ENCODE measurements around the gene ERH.

DNA sequence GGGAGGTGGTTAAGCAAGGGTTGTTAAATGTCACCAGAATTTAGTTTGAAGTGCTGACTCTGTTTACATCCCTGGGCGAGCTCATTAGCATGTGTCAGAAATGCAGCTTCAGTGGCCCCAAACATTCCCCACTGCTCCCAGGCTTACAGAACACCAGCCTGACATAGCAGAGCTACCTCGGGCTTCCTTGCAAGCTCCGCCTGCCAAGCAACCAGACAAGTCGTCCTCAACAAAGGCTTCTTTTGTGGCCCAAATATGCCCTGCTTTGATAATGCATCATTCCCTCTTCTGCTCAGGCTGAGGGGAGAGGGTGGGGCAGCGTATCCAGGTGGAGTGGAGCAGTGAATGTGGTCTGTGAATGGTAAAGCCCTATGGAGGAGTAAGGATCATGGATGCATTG is 28.0 kb downstream of the ERH start:
- TF ChIP-seq, protein P1, sequence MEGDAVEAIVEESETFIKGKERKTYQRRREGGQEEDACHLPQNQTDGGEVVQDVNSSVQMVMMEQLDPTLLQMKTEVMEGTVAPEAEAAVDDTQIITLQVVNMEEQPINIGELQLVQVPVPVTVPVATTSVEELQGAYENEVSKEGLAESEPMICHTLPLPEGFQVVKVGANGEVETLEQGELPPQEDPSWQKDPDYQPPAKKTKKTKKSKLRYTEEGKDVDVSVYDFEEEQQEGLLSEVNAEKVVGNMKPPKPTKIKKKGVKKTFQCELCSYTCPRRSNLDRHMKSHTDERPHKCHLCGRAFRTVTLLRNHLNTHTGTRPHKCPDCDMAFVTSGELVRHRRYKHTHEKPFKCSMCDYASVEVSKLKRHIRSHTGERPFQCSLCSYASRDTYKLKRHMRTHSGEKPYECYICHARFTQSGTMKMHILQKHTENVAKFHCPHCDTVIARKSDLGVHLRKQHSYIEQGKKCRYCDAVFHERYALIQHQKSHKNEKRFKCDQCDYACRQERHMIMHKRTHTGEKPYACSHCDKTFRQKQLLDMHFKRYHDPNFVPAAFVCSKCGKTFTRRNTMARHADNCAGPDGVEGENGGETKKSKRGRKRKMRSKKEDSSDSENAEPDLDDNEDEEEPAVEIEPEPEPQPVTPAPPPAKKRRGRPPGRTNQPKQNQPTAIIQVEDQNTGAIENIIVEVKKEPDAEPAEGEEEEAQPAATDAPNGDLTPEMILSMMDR (IDR thresholded peaks at IDR 0.05), result no peak
- TF ChIP-seq POLR2A (IDR thresholded peaks at IDR 0.05), result no peak

Data from thyroid gland (tissue), 4 donors.